ENCODE data around the gene SP9.

Gene SP9

DNA sequence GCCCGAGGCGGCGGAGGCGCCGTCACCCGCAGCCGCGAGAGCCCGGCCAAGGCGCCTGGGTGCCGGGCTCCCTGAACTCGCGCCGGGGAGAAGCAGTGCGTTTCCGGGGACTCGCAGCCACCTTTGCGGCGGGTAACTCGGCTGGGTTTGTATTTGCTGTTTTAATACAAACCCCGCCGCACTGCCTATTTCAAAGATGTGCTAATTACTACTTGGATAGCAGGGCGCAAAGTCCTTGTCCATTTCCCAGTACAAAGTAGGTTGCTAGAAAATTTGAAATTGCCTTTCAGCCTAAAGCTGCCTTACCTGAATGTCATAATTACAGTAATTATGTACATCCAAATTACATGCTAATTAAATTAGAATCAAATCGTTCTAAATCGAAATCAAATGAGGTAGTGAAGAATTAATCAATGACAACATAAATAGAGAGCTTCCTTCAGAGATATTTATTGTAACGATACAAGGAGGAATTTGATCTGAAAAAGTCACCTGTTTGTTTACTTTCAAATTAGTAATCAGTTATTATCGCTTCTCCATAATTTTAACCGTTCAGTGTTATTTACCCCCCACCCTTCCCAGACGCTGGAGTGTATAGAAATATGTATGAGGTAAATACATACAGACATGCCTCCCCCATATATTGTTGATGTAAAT, 8.1 kb downstream of the SP9 start:
- Histone ChIP-seq H3K36me3 (ENCODE audit: insufficient read depth, low read length) (no peaks in the 10 kb centered on the region), H3K4me1 (ENCODE audit: insufficient read depth, low read length, severe bottlenecking) (peaks cover 52% of the 10 kb centered on the region), H3K9ac (ENCODE audit: low read length) (no peak overlapping the region), H3K79me2 (ENCODE audit: insufficient read depth, low read length) (no peaks in the 10 kb centered on the region), H3K9me3 (ENCODE audit: low read length) (no peaks in the 10 kb centered on the region), H4K20me1 (ENCODE audit: insufficient read depth, low read length) (no peaks in the 10 kb centered on the region), H2AFZ (ENCODE audit: low read length) (no peak overlapping the region), H3K4me3 (ENCODE audit: low read depth, low read length, poor library complexity, severe bottlenecking) (peak overlapping the region; percentile 49), H3K27ac (ENCODE audit: low read depth, low read length, poor library complexity, severe bottlenecking) (no peak overlapping the region), H3K9me2 (ENCODE audit: low read depth, low read length) (no peaks in the 10 kb centered on the region), H3F3A (ENCODE audit: insufficient read depth, low read length) (no peaks in the 10 kb centered on the region), H3K4me2 (ENCODE audit: low read length) (peak overlapping the region; percentile 67), H3K27me3 (ENCODE audit: insufficient read depth, low read length) (peaks cover 4% of the 10 kb centered on the region; the same call in 1 of the 2 replicates)
- TF ChIP-seq, protein P1, sequence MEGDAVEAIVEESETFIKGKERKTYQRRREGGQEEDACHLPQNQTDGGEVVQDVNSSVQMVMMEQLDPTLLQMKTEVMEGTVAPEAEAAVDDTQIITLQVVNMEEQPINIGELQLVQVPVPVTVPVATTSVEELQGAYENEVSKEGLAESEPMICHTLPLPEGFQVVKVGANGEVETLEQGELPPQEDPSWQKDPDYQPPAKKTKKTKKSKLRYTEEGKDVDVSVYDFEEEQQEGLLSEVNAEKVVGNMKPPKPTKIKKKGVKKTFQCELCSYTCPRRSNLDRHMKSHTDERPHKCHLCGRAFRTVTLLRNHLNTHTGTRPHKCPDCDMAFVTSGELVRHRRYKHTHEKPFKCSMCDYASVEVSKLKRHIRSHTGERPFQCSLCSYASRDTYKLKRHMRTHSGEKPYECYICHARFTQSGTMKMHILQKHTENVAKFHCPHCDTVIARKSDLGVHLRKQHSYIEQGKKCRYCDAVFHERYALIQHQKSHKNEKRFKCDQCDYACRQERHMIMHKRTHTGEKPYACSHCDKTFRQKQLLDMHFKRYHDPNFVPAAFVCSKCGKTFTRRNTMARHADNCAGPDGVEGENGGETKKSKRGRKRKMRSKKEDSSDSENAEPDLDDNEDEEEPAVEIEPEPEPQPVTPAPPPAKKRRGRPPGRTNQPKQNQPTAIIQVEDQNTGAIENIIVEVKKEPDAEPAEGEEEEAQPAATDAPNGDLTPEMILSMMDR (IDR thresholded peaks at IDR 0.05; ENCODE audit: low read length): no peak
- TF ChIP-seq EZH2 (IDR thresholded peaks at IDR 0.05; ENCODE audit: borderline replicate concordance, low read length): no peak

DNA sequence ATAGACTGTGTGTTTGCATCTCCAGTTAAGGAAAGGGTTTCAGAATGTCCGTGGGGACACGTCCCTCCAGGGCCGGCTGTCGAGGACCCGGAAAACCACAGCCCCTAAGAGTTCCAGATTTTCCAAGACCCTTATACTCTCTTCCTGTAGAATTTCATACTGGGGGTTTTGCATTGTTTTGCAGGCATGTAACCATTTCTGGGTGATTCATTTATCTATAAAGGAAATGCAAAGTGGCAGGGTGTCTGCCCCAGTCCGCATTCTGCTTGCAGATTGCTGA, 8.5 kb downstream of the SP9 start:
- TF ChIP-seq, protein P1 (IDR thresholded peaks at IDR 0.05; ENCODE audit: low read length): no peak
- TF ChIP-seq EZH2 (IDR thresholded peaks at IDR 0.05; ENCODE audit: borderline replicate concordance, low read length): no peak
- peaks cover 3% of the 10 kb centered on the region; the same call in 1 of the 2 replicates for H3K36me3 ChIP-seq (ENCODE audit: insufficient read depth, low read length)
- peaks cover 4% of the 10 kb centered on the region; the same call in 1 of the 2 replicates for H3K27me3 ChIP-seq (ENCODE audit: insufficient read depth, low read length)
- H3K79me2 ChIP-seq (ENCODE audit: insufficient read depth, low read length): no peaks in the 10 kb centered on the region
- H3K9me3 ChIP-seq (ENCODE audit: low read length): no peaks in the 10 kb centered on the region
- H3K9ac ChIP-seq (ENCODE audit: low read length): no peak overlapping the region
- no peaks in the 10 kb centered on the region for H3K9me2 ChIP-seq (ENCODE audit: low read depth, low read length)
- peaks cover 49% of the 10 kb centered on the region for H3K4me1 ChIP-seq (ENCODE audit: insufficient read depth, low read length, severe bottlenecking)
- H3K27ac ChIP-seq (ENCODE audit: low read depth, low read length, poor library complexity, severe bottlenecking): no peak overlapping the region
- H3K4me3 ChIP-seq (ENCODE audit: low read depth, low read length, poor library complexity, severe bottlenecking): peak overlapping the region; percentile 49
- no peaks in the 10 kb centered on the region for H4K20me1 ChIP-seq (ENCODE audit: insufficient read depth, low read length)
- H2AFZ ChIP-seq (ENCODE audit: low read length): no peak overlapping the region
- peak overlapping the region; percentile 67 for H3K4me2 ChIP-seq (ENCODE audit: low read length)
- no peaks in the 10 kb centered on the region for H3F3A ChIP-seq (ENCODE audit: insufficient read depth, low read length)

DNA sequence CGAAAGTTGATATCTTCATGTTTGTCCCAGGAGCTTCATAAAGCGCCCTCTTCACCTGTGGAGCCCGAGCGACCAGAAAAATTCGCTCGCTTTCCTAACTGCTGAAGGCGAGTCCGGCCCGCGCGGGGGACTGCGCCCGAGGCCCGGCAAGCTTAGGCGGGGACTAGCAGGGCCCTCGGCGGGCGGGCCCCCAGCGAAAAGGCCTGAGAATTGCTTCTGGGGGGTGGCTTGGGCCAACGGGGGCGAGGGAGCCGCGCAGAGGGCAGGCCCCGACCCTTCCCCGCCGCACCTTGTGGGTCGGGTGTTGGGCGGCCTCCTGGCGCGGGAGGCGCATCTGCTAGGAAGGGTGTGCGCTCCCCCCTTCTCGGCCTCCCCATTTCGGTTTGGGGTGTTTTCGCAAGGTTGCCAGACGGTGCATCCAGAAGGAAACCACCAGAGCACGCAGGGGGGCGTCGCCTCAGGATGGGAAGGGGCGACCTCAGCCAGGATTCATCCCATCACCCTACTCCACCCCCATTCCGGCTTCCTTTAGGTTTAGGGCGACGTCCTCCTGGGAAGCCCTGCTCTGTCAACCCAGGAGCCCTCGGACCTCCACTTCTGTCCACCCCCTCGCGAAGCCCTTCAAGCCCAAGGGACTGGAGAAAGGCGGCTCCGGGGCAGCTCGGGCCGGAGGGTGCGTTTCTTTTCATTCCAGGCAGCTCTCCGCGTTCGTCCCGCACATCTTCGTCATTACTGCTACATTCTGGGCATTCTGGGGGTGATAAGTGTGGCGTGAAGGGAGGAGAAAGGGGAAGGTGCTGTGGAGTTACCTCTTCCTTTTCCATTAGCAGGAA, 9.1 kb downstream of the SP9 start:
- Histone ChIP-seq H3K4me3 (ENCODE audit: low read depth, low read length, poor library complexity, severe bottlenecking) (peak overlapping the region; percentile 49), H3K27me3 (ENCODE audit: insufficient read depth, low read length) (peaks cover 4% of the 10 kb centered on the region; the same call in 1 of the 2 replicates), H3K9me2 (ENCODE audit: low read depth, low read length) (no peaks in the 10 kb centered on the region)

More for the DNA sequence above, 9.1 kb downstream of the SP9 start:
- peak overlapping the region; percentile 67 for H3K4me2 ChIP-seq (ENCODE audit: low read length)
- no peak for TF ChIP-seq EZH2 (IDR thresholded peaks at IDR 0.05; ENCODE audit: borderline replicate concordance, low read length)
- TF ChIP-seq, protein P1 (IDR thresholded peaks at IDR 0.05; ENCODE audit: low read length): no peak
- H3K27ac ChIP-seq (ENCODE audit: low read depth, low read length, poor library complexity, severe bottlenecking): no peak overlapping the region
- H3F3A ChIP-seq (ENCODE audit: insufficient read depth, low read length): no peaks in the 10 kb centered on the region
- H4K20me1 ChIP-seq (ENCODE audit: insufficient read depth, low read length): no peaks in the 10 kb centered on the region
- H2AFZ ChIP-seq (ENCODE audit: low read length): no peak overlapping the region
- peaks cover 8% of the 10 kb centered on the region; the same call in 1 of the 2 replicates for H3K36me3 ChIP-seq (ENCODE audit: insufficient read depth, low read length)
- H3K9ac ChIP-seq (ENCODE audit: low read length): no peak overlapping the region
- no peaks in the 10 kb centered on the region for H3K9me3 ChIP-seq (ENCODE audit: low read length)
- H3K4me1 ChIP-seq (ENCODE audit: insufficient read depth, low read length, severe bottlenecking): peaks cover 46% of the 10 kb centered on the region
- H3K79me2 ChIP-seq (ENCODE audit: insufficient read depth, low read length): no peaks in the 10 kb centered on the region
